HEK293T (cell line): Measurements from ENCODE around the gene CPNE4.

ENCODE experiments used
- CTCF ChIA-PET: fragments of 350-600 bp; formaldehyde crosslinking; extraction: SDS; loops from one replicate; lab custom pipeline; 2021; ENCODE audit warnings: antibody characterized with exemption, inconsistent platforms; lab: Yijun Ruan, JAX
- POLR2A ChIA-PET: fragments of 350-600 bp; formaldehyde crosslinking; extraction: SDS; loops from one replicate; lab custom pipeline; 2020; ENCODE audit warnings: antibody characterized with exemption, inconsistent platforms; lab: Yijun Ruan, JAX
- DNase-seq: peaks from one replicate; pipeline ENCODE4 v3.0.0; 2012; ENCODE audit warnings: mixed read lengths; ENCODE audit errors: extremely low spot score
- ARNT ChIP-seq: fragments of 450-650 bp; IDR thresholded peaks from 2 replicates; pipeline ENCODE4 v1.6.1; 2017; ENCODE audit warnings: mild to moderate bottlenecking
- BHLHE40 ChIP-seq: fragments of 450-650 bp; IDR thresholded peaks from 2 replicates; pipeline ENCODE4 v1.6.1; 2016; ENCODE audit warnings: mild to moderate bottlenecking, moderate library complexity, borderline replicate concordance
- CTBP1 ChIP-seq: fragments of 450-650 bp; IDR thresholded peaks from 2 replicates; pipeline ENCODE4 v1.6.1; 2016; ENCODE audit warnings: borderline replicate concordance
- ELF4 ChIP-seq: fragments of 450-650 bp; IDR thresholded peaks from 2 replicates; pipeline ENCODE4 v1.6.1; 2017; ENCODE audit warnings: antibody characterized with exemption
- FOXA1 ChIP-seq: fragments of 450-650 bp; IDR thresholded peaks from 2 replicates; pipeline ENCODE4 v1.6.1; 2016; ENCODE audit warnings: mild to moderate bottlenecking
- FOXK2 ChIP-seq: fragments of 450-650 bp; IDR thresholded peaks from 2 replicates; pipeline ENCODE4 v1.6.1; 2016; ENCODE audit warnings: mild to moderate bottlenecking
- FOXM1 ChIP-seq: fragments of 450-650 bp; IDR thresholded peaks from 2 replicates; pipeline ENCODE4 v1.6.1; 2017; ENCODE audit warnings: mild to moderate bottlenecking, borderline replicate concordance
- HDGF ChIP-seq: fragments of 450-650 bp; IDR thresholded peaks from 2 replicates; pipeline ENCODE4 v1.6.1; 2017; ENCODE audit warnings: antibody characterized with exemption, borderline replicate concordance
- L3MBTL2 ChIP-seq: fragments of 450-650 bp; conservative IDR thresholded peaks from 2 replicates; pipeline ENCODE4 v1.6.1; 2016; ENCODE audit warnings: mild to moderate bottlenecking
- LEF1 ChIP-seq: fragments of 450-650 bp; IDR thresholded peaks from 2 replicates; pipeline ENCODE4 v1.6.1; 2017; ENCODE audit warnings: mild to moderate bottlenecking, borderline replicate concordance
- NFRKB ChIP-seq: fragments of 450-650 bp; IDR thresholded peaks from 2 replicates; pipeline ENCODE4 v1.6.1; 2016; ENCODE audit warnings: mild to moderate bottlenecking, moderate library complexity
- PKNOX1 ChIP-seq: fragments of 450-650 bp; IDR thresholded peaks from 2 replicates; pipeline ENCODE4 v1.6.1; 2016
- SP1 ChIP-seq: fragments of 450-650 bp; IDR thresholded peaks from 2 replicates; pipeline ENCODE4 v1.6.1; 2017
- SUZ12 ChIP-seq: fragments of 450-650 bp; IDR thresholded peaks from 2 replicates; pipeline ENCODE4 v1.6.1; 2016; ENCODE audit warnings: mild to moderate bottlenecking
- TARDBP ChIP-seq: fragments of 450-650 bp; IDR thresholded peaks from 2 replicates; pipeline ENCODE4 v1.6.1; 2016
- ZNF384 ChIP-seq: fragments of 450-650 bp; IDR thresholded peaks from 2 replicates; pipeline ENCODE4 v1.6.1; 2016

The CPNE4 gene

GRCh38 chr3:131796111-131796510 lies 238.7 kb downstream of the CPNE4 start:
- POLR2A ChIA-PET: no interaction called here
- TF ChIP-seq BHLHE40 (no peak), LEF1 (no peak), HDGF (no peak), ZNF384 (no peak), FOXK2 (no peak), L3MBTL2 (no peak), SP1 (no peak), FOXM1 (no peak), SUZ12 (no peak), ELF4 (no peak), FOXA1 (no peak), TARDBP (no peak), CTBP1 (no peak), NFRKB (no peak)
- CTCF ChIA-PET: interaction anchor here (0.6 to 2.0 kb wide), 3 partner anchors 14 to 234 kb away, joined by 3 to 13 read pairs (median 3); no protein-coding TSS in a partner anchor
- no peak for DNase-seq

DNA sequence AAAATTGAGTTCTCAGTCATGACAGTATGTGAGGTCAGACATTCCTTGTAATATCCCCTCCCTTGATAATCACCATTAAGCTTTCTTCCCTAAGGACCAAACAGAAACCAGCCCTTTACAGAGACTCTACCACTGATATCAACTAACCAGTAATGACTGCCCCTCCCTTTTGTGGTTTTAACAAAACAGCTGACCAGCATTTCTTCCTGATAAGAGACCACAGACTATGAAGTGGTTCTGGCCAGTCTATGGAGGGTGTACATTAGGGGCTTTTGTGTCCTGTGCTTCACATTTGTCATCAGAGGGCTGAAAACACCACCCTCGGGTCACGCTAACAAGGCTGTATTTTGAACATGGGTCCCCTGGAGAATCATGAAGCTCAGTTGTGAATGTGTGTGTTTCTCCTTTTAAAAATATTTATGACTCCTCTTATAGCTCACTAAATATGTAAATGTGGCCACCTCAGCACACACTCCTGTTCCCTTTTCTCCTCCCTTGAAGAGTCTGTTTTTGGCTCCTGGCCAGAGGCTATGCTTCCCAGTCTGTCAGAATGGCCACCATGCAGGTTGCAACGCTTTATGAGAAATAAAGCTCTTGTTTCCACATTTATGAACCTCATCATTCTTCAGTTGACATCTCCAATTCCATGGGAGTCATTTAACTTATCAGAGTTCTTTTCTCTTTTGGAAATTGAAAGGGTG lies 239.3 kb downstream of the CPNE4 start:
- ChIA-PET POLR2A (no interaction called here), CTCF (interaction anchor here (0.6 to 2.0 kb wide), 4 partner anchors 14 to 325 kb away, joined by 3 to 13 read pairs (median 3); no protein-coding TSS in a partner anchor)
- DNase-seq: no peak
- TF ChIP-seq TARDBP (no peak), ZNF384 (no peak), ARNT (no peak), ELF4 (no peak), L3MBTL2 (no peak), PKNOX1 (no peak), BHLHE40 (no peak), LEF1 (no peak), HDGF (no peak), NFRKB (no peak)

DNA sequence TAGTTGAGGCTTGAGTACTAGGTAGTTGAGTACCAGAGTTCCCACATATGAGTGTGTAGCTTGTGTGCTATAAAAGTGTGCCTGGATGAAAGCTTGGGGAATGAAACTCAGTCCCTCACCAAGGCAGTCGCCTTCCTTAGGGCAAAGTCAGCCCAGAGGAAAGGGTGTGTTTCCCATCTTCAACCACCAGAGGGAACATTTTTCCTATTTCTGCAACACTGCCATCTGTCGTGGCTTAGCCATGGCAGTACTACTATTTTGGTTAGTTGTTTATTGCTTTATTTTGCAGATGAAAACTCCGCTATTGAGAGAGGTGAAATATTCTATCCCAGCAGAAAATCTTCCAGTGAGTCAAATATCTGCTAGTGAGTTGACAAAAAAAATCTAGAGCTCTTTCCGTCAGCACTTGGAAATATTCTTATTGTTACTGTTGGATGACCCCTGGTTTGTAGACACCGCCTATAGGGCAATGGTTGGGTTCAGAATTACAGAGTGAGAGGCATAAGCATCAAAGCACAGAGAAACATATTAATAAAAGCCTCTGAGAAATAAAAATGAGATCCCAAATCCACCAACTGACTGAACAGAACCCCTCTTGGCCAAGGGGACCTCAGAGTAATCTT lies 239.9 kb downstream of the CPNE4 start:
- ChIA-PET CTCF (interaction anchor here (0.6 to 2.0 kb wide), 5 partner anchors 15 to 325 kb away, joined by 3 to 13 read pairs (median 3); no protein-coding TSS in a partner anchor), POLR2A (no interaction called here)
- no peak for TF ChIP-seq NFRKB
- TF ChIP-seq ARNT: no peak
- TF ChIP-seq BHLHE40: no peak
- TF ChIP-seq LEF1: no peak
- no peak for TF ChIP-seq ZNF384
- no peak for TF ChIP-seq FOXA1
- no peak for TF ChIP-seq FOXK2
- no peak for TF ChIP-seq ELF4
- TF ChIP-seq SUZ12: no peak
- no peak for TF ChIP-seq L3MBTL2
- no peak for TF ChIP-seq PKNOX1
- TF ChIP-seq TARDBP: no peak
- no peak for TF ChIP-seq FOXM1
- no peak for TF ChIP-seq SP1
- no peak for TF ChIP-seq HDGF
- TF ChIP-seq CTBP1: no peak
- DNase-seq: peak; percentile 60

DNA sequence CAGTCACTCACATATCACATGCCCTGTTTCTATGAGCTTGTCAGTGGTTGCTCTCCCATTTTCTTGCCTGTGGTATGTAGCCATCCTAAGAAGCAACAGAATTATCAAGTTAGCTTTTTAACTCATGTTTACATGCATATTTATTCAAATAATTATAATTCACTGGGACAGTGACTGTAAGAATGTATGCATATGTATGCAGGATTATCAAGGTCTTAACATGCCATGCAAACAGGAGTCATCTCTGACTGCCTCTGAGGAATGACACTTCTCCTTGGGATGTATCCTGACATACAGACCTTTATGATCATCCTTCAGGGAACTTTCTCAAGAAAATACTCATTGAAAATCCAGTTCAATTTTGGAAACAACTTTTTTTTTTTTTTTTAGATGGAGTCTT lies 240.9 kb downstream of the CPNE4 start:
- TF ChIP-seq SUZ12: no peak
- TF ChIP-seq FOXM1: no peak
- TF ChIP-seq PKNOX1: no peak
- no peak for TF ChIP-seq BHLHE40
- no peak for TF ChIP-seq NFRKB
- TF ChIP-seq ZNF384: no peak
- TF ChIP-seq LEF1: no peak
- no peak for TF ChIP-seq FOXA1
- no peak for TF ChIP-seq ARNT
- TF ChIP-seq TARDBP: no peak
- no peak for TF ChIP-seq CTBP1
- TF ChIP-seq HDGF: no peak
- TF ChIP-seq SP1: no peak
- TF ChIP-seq FOXK2: no peak
- no peak for TF ChIP-seq ELF4
- TF ChIP-seq L3MBTL2: no peak
- POLR2A ChIA-PET: no interaction called here
- no peak for DNase-seq
- CTCF ChIA-PET: no interaction called here

DNA sequence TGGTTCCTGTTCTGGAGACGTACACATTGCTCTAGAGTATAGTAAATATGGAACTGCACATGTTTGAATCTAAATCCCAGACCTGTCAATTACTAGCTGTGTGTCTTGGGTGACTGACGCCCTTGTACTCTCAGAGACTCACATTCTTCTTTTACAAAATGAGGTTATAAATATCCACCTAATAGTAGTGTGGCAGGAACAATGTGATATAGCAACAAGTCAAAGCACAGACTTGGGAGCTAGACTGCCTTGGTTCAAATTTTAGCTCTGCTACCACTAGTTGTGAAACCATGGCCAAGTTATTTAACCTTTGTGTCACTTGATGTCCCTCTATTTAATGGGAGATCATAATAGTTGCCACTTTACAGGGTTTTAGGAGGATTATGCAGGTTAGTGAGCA lies 245.6 kb downstream of the CPNE4 start:
- POLR2A ChIA-PET: no interaction called here
- CTCF ChIA-PET: no interaction called here
- TF ChIP-seq CTBP1 (no peak), PKNOX1 (no peak), FOXM1 (no peak), ZNF384 (no peak), ARNT (no peak)
- no peak for DNase-seq
